ENCODE data around the gene BCAS1.

- TF ChIP-seq CTCF (tag by site-specific recombination; IDR thresholded peaks at IDR 0.05), result no peak
- no peak for TF ChIP-seq ZBTB17 (tag by site-specific recombination; IDR thresholded peaks at IDR 0.05)
- TF ChIP-seq ZBTB7A (tag by site-specific recombination; IDR thresholded peaks at IDR 0.05; ENCODE audit: low read depth), result no peak
- TF ChIP-seq ZNF776 (tag by site-specific recombination; IDR thresholded peaks at IDR 0.05; ENCODE audit: borderline replicate concordance), result no peak
- no peak for TF ChIP-seq ZNF274 (IDR thresholded peaks at IDR 0.05; ENCODE audit: low read length)
- no peak for TF ChIP-seq ZNF274 (tag by site-specific recombination; IDR thresholded peaks at IDR 0.05; ENCODE audit: borderline replicate concordance)
- TF ChIP-seq REST (tag by site-specific recombination; IDR thresholded peaks at IDR 0.05), result no peak
- TF ChIP-seq BCL11A (tag by site-specific recombination; IDR thresholded peaks at IDR 0.05; ENCODE audit: low read depth), result no peak
- TF ChIP-seq SETDB1 (IDR thresholded peaks at IDR 0.05; ENCODE audit: insufficient read length, low read length), result no peak
- TF ChIP-seq ZNF660 (tag by site-specific recombination; IDR thresholded peaks at IDR 0.05), result no peak
- no peak for TF ChIP-seq ZBTB26 (tag by site-specific recombination; optimal IDR thresholded peaks at IDR 0.05)
- no peak for TF ChIP-seq ZFP41 (tag by site-specific recombination; IDR thresholded peaks at IDR 0.05; ENCODE audit: borderline replicate concordance)
- TF ChIP-seq ZBTB1 (tag by site-specific recombination; IDR thresholded peaks at IDR 0.05), result no peak
These were observed 130.1 kb downstream of the BCAS1 start for GRCh38 chr20:53940360-53940702.

Data from HEK293 (cell line).